Right atrium auricular region (tissue), 2 donors: ENCODE data around the gene ERBB4. TPM values are rescaled to one million over a fixed set of nuclear protein-coding genes. Genes with fewer than 3 reads are reported as not detected.

Source experiments
- DNase-seq: peaks from one replicate; pipeline ENCODE4 v3.0.0-alpha.2; 2019; ENCODE audit warnings: low spot score
- H3K27ac ChIP-seq, 2 donors: fragments of 200-600 bp; sonication (generic); 1 replicate in 1 of 2; 2 replicates in 1 of 2; pipeline ENCODE4 v1.5.1; 2016 to 2019
- H3K27me3 ChIP-seq, 2 donors: fragments of 200-600 bp; sonication (generic); one replicate each; pipeline versions ENCODE4 v1.5.1 to v1.6.0; 2017 to 2019
- H3K36me3 ChIP-seq: fragments of 200-600 bp; sonication (generic); one replicate; pipeline ENCODE4 v1.5.1; 2016
- H3K4me1 ChIP-seq, 2 donors: fragments of 200-600 bp; sonication (generic); one replicate each; pipeline versions ENCODE4 v1.5.1 to v1.6.0; 2017 to 2019
- H3K4me3 ChIP-seq, 2 donors: fragments of 200-600 bp; sonication (generic); 1 replicate in 1 of 2; 2 replicates in 1 of 2; pipeline ENCODE4 v1.5.1; 2017 to 2019; ENCODE audit warnings: mild to moderate bottlenecking in 1 of 2, moderate library complexity in 1 of 2
- H3K9me3 ChIP-seq, 2 donors: fragments of 200-600 bp; sonication (generic); one replicate each; pipeline ENCODE4 v1.5.1; 2019
- CTCF ChIP-seq, 2 donors: fragments of 200-600 bp; sonication (generic); IDR thresholded peaks; one replicate each; pipeline ENCODE4 v1.5.1; 2019; ENCODE audit warnings: antibody characterized with exemption in 2 of 2
- total RNA-seq, 2 donors: library from RNA; depleted of rRNA; stranded (reverse); fragments of >200 nt; gene quantifications; one replicate each; pipeline ENCODE4 v1.1.0, GENCODE V29; 2016

The ERBB4 gene
- total RNA-seq, 2 donors from 2014 or later: 12.4 to 22.4 TPM

- no peak for TF ChIP-seq CTCF (IDR thresholded peaks at IDR 0.05)
- no peaks in the 10 kb centered on the region for H3K36me3 ChIP-seq
- DNase-seq: no peak
- H3K27ac ChIP-seq: no peak overlapping the region
- peaks cover 0 to 8% of the 10 kb centered on the region in 2 donors for H3K4me1 ChIP-seq
- no peaks in the 10 kb centered on the region for H3K9me3 ChIP-seq
- H3K4me3 ChIP-seq: no peak overlapping the region
- H3K27me3 ChIP-seq: no peaks in the 10 kb centered on the region
Measured at GRCh38 chr2:212359425-212360067, 179.1 kb downstream of the ERBB4 start.

DNA sequence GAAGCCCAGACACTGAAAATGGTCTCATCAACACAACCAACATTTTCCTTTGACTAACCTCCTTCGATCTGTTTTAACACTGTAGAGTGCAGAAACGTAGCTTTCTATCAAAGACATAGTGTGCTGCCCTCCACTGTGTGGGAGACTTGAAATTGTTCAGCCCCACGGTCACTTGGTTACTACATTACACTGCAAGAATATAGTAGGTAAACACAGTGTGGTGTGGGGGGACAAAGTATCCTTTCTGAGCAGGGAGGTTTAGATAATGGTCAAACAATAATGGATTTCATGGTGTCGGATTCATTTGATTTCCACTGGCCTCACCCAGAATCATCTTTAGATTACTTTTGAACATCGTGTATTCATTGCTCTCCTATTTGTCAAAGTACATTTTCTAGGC is 181.0 kb downstream of the ERBB4 start:
- Histone ChIP-seq H3K27ac (no peak overlapping the region), H3K9me3 (no peaks in the 10 kb centered on the region), H3K27me3 (no peaks in the 10 kb centered on the region), H3K4me3 (no peak overlapping the region), H3K36me3 (no peaks in the 10 kb centered on the region), H3K4me1 (peaks cover 0 to 8% of the 10 kb centered on the region in 2 donors)
- no peak for DNase-seq
- no peak for TF ChIP-seq CTCF (IDR thresholded peaks at IDR 0.05)

GRCh38 chr2:212354382-212354781 is 184.2 kb downstream of the ERBB4 start:
- H3K27ac ChIP-seq: no peak overlapping the region
- no peaks in the 10 kb centered on the region for H3K9me3 ChIP-seq
- no peaks in the 10 kb centered on the region for H3K27me3 ChIP-seq
- DNase-seq: no peak
- H3K36me3 ChIP-seq: no peaks in the 10 kb centered on the region
- H3K4me3 ChIP-seq: no peak overlapping the region
- H3K4me1 ChIP-seq: no peaks in the 10 kb centered on the region
- TF ChIP-seq CTCF (IDR thresholded peaks at IDR 0.05): no peak

DNA sequence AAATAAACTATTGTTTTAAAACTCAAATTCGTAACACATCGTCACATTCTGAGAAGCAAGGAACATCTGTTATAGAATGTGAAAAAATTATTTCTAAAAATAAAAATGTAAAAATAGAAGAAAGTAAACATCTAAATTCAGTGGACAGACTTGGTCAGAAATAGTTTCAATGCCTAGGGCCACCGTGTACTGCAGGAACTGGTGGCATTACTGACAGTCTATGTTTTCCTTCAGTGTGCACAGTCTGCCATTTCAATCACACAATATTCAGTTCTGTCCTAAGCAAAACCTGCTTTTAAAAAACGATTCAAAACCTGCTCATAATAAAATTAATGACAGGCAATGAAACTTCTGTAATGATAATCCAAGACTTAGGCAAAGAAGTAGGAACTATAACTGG is 190.1 kb downstream of the ERBB4 start:
- no peak for TF ChIP-seq CTCF (IDR thresholded peaks at IDR 0.05)
- H3K36me3 ChIP-seq: no peaks in the 10 kb centered on the region
- H3K27ac ChIP-seq: no peak overlapping the region
- no peaks in the 10 kb centered on the region for H3K4me1 ChIP-seq
- no peaks in the 10 kb centered on the region for H3K9me3 ChIP-seq
- H3K27me3 ChIP-seq: no peaks in the 10 kb centered on the region
- H3K4me3 ChIP-seq: no peak overlapping the region
- no peak for DNase-seq

GRCh38 chr2:212346865-212347264 is 191.7 kb downstream of the ERBB4 start:
- TF ChIP-seq CTCF (IDR thresholded peaks at IDR 0.05): no peak
- H3K27ac ChIP-seq: no peak overlapping the region

GRCh38 chr2:212345966-212346365 is 192.6 kb downstream of the ERBB4 start:
- H3K9me3 ChIP-seq: no peaks in the 10 kb centered on the region
- no peak for DNase-seq
- no peak overlapping the region for H3K4me3 ChIP-seq
- no peak for TF ChIP-seq CTCF (IDR thresholded peaks at IDR 0.05)
- H3K27me3 ChIP-seq: no peaks in the 10 kb centered on the region
- no peaks in the 10 kb centered on the region for H3K36me3 ChIP-seq
- no peaks in the 10 kb centered on the region for H3K4me1 ChIP-seq
- H3K27ac ChIP-seq: no peak overlapping the region

More at GRCh38 chr2:212346865-212347264, 191.7 kb downstream of the ERBB4 start:
- Histone ChIP-seq H3K4me3 (no peak overlapping the region), H3K9me3 (no peaks in the 10 kb centered on the region), H3K36me3 (no peaks in the 10 kb centered on the region), H3K4me1 (no peaks in the 10 kb centered on the region), H3K27me3 (no peaks in the 10 kb centered on the region)
- DNase-seq: no peak
